NCI-H1105 (cell line): ENCODE data around the gene CAPN15.

Experiments used
- DNase-seq: peaks from one replicate; lab custom pipeline; 2025; lab: John Stamatoyannopoulos, UW

The CAPN15 gene

DNA sequence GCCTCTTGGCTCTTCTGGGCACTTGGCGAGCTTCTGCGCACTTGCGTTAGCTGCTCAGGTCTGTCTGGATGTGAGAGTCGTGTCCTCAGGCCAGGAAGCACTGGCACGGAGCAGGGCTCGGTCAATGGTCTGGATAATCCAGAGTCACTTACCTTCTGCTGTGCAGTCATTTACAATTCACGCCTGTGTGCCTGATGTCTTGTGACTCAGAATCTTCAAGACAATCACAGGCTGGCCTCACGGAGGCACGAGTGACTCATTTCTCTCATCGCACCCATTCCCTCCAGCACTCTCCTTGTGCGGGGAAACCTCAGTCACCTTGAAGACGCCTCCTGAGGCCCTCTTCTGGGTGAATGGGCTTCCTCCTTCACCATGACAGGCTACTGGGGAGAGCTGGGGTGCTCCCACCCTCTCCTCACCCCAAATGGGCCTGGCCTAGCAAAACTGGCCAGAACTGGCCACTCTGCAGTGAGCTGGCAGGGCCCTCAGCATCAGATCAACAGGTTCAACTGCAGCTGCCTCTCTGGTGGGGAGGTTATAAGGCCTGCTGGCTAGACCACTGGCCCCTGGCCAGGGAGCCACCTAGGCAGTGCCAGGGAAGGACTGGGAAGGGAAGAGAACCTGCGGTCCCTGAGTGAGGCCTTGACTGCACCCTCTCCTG lies 1.9 kb upstream of the CAPN15 start:
- DNase-seq, result no peak

DNA sequence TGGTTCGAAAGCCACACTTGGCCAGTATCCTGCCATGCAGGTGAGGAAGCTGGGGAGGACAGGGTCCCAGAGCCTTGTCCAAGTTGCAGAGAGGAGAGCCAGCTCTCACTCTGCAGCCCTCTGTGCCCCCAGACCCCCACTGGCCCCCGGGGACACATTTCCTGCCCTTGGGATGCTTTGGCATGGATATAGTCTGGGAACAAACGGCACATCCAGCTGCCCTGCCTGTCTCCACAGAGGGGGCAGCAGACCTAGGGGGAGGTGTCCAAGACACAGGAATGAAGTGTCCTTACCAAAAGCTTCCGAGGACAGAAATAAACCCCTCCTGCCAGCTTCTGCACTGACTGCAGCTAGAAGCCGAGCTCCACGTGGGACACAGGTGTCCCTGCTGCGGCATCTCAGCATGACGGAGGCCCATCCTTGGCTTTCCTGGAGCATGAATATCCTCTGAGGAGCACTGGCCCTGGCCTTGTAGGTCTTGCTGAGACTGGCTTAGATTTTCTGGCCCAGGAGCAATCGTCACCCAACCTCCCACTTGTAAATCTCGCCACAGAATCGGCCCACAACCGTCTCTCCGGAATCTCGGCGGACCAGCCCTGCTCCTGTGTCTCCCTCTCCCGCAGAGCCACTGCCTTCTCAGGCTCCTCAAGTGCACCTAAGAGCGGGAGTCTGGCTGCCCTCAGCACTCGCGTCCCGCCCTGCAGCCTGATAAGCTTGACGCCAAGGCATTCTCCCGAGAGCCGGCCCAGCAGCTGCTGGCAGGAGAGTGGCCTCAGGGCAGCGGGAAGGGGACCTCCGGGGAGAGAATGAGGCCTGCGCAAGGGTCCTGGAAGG lies 1.1 kb upstream of the CAPN15 start:
- no peak for DNase-seq

DNA sequence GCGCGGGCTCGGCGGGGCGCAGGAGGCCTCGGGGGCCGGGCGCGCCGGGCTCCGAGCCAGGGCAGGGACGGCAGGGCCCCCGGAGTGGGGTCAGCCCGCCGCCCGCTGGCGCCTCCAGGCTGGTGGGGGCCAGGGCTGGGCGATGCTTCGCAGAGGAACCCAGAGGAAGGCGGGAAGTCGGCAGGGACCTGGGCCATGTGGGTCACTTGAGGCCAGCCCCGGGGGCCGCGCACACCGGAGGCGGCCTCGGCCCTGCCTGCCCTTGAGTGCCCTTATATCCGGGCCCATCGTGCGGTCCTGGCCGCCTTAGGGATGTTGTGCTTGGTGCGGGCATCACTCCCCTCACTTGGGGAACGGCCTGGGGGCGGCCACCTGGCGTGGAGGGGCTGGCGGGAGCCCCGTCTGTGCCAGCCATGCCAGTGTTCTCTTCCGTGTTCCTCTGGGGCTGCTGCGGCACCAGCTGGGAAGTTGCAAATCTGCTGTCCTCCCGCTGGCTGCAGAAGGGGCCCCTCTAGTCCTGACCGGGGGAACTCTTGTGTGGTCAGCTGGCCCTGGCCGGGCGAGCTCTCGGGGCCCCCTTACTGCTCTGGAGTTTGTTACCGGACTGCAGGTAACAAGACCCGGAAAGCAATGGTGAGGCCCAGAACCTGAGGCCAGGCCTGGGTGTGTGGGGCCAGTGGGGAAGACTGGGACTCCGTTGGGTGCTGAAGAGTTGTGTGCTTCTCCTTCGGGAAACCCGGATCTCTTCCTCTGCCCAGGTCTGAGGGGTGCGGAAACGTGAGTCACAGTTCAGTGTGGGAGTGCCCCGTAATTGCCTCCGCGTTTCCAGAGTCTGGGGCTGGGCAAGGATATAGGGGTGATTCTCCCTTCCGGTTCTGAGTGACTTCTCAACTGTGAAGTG lies 849 bp downstream of the CAPN15 start:
- DNase-seq, result no peak

DNA sequence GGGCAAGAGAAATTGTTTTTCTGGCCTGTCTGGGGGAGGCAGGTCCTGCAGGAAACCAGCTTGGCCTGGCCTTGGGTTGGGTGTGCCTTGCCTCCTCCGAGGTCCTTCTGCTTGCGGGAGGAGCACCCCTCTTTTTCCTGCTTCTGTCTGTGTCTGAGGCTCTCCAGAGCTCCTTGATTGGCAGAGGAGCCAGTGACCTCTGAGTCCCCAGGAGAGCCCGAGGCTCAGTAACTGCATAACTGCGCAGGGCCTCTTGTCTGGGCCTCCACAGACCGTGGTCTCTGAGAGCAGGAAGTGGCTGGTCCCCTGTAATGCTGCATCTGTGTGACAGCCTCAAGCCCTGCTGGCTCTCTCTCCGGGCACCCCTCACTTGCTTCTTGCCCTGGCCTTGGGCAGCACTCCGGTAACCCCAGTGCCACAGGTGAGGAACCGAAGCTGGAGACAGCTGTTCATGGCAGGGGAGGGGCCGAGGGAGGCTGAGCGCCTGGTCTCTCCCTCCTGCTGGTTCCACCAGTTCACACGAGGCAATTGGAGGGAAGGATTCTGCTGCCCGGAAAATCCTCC lies 1.6 kb downstream of the CAPN15 start:
- no peak for DNase-seq

DNA sequence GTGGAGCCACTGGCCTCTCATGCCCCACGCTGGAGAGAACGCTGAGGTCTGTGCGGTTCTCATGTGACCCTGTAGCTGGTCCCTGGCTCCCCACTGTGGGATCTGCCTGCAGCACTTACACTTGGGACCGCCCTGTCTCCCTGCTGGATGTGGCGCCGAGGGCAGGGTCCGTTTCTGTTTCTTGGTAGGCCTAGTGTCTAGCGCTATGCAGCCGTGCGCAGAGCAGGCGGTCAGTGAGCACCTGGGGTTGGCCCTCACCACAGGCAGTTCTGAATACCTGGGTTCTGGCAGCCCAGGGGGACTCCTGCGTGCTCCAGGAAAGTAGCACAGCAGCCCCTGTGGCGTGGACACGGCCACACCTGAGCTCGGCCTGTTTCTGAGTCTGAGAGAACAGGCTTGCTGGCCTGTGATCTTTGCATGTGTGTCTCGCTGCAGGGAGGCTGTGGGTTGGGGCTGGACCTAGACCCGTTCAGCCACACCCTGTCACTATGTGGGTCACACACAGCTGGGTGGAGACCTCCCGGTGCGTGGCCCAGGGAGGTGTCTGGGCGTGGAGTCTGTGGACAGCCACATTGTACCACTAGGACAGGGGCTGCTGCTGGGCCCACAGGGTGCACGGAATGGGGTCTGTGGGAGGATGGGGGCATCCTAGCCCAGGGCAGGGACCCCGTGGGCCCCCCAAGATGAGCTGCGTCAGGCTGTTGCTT lies 2.8 kb downstream of the CAPN15 start:
- DNase-seq, result no peak

DNA sequence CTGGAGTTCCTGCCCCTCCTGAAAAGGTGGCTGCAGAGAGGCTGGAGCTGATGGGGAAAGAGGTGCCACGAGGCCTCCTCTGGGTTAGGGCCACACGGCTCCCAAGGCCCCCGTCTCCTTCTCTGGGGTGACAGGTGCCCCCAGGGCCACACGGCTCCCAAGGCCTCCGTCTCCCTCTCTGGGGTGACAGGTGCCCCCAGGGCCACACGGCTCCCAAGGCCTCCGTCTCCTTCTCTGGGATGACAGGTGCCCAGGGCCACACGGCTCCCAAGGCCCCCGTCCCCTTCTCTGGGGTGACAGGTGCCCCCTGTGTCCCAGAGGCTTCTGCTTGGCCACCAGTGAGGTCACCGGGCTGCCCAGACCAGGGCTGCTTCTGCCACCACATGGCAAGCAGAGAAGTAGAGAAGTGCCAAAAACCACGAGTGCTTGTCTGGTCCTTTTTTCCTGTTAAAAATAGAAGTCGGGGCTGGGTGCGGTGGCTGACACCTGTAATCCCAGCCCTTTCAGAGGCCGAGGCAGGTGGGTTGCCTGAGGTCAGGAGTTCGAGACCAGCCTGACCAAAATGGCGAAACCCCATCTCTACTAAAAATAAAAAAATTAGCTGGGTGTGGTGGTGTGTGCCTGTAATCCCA lies 4.1 kb downstream of the CAPN15 start:
- DNase-seq, result no peak

DNA sequence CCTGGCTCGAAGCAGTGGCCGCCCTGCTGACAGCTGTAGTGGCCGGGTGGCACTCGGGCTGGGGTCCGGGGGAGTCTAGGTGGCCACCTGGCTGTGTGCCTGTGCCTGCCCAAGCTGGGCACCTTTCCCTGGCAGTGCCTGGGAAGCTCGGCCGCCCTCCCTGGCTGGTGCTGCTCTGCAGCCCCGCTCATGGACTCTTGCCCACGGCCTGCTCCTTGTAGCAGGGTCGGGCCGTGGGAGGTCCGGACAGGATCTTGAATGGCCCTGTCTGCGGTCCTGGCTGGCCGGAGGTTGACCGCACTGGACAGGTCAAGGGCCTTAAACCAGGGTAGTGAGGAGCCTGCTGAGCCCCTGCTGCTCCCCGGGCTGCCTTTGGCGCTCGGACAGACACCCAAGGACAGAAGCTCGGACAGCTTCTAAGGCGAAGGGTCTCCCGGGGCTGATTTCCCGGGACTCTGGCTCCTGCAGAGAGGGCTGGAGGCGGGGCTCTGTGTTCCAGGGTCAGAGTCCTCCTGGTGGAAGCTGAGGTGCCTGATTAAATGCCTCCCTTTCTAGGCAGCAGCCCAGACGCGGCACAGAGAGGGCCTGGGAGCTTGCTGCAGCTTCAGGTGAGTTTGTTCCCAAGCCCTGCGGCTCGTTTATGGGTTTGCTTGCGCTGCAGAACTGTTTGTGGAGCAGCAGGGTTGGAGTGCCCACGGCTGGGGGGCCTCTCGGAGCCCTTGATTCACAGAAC lies 6.0 kb downstream of the CAPN15 start:
- DNase-seq, result no peak

DNA sequence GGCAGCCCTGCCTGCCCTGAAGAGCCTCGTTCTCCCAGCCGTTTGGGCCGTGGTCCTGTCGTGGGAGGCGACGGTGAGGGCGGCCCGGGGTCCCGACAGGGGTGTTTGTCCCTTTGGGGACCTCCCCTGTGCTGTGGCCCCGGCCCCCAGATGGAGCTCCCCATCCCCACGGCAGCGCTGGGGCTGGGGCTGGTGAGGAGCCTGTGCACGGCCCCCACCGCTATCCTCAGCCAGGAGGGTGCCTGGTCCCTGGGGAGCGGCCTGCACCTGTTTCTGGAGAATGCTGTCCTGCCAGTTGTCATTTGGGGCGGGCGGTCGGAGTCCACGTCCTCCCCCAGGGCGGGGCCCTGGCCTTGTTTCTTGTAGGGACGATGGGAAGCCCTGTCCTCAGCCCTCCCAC lies 6.6 kb downstream of the CAPN15 start:
- no peak for DNase-seq

DNA sequence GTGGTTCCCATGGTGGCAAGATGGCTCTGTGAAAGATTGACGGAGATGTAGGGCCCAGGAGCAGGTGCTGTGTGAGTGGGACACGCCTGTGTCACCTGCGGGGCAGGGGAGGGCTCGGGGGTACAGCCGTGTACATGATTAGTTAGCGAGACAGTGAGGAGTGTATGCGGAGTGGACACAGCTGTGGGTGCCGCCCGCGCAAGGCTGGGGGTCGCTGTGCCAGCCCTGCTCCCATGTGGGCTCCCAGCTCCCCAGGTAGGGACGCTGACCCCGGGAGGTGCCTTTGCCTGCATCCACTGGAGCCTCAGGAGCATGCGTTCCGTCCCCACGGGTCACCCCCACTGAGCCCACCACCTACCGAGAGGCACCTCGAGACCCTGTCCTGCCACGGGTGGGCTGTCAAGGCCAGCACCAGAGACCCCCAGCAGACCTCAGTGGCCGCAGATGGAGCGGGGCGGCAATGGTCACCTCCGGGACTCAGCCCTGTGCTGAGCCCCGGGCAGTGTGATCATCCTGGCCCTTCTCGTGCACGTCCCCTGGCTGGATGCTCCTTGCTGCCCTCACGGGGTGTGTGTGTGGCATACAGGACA lies 7.4 kb downstream of the CAPN15 start:
- no peak for DNase-seq

DNA sequence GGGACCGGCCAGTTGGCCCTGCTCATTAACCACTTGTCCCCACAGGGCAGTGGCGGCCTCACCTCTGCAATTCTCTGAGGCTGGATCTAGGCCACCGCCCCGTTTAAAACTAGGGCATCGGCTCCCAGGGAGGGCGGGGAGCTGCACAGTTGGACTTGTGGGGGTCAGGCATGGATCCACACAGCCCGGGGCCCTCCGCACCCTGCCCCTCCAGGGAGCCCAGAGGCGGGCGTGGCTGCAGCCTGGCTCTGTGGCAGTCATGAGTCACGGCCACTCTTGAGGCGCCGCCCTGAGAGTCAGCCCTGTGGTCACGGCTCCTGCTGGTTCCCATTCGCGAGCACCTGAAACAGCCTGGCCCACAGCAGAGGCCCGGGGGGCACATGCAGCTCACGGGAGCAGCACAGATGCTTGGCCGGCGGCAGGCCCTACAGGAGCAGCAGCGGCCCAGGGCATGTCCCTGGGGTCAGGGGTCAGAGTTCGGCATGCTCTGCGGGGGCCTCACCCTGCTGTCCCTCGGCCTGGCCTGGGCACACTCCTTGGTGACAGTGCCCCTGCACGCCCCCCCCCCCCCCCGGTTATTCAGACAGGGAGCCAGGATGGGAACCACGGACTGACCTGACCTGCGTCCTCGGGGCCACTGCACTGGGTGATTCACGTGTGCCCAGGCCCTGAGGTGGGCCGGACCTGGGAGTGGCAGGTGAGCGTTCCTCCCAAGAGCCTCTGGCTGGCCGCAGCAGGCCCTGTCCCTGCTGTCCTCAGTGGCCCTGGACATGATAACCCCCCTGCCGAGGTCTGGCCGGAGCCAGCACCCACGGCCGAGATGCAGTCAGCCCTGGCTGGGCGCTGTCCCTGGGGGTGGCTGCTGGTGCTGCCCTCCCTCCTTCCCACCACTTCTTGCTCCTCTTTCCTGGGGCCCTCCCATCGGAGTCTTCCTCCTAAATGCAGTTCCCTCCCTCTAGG lies 8.2 kb downstream of the CAPN15 start:
- no peak for DNase-seq

DNA sequence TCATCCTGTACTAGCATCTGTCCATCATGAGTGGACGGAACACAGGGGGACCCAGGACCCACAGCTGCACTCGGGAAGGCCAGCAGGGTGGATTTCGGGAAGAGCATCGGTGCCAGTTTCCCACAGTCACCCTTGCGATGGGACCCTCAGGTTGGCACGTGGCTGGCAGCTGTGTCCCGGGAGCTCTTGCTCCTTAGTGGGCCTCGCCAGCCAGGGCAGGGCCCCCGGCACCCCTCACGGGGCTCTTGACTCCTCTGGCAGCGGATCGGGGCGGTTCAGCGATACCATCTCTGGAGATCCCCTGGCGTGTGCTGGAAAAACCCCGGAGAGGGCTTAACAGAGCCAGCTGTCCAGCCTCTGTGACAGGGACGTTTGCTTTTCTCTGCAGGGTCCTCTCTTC lies 9.2 kb downstream of the CAPN15 start:
- DNase-seq, result no peak

DNA sequence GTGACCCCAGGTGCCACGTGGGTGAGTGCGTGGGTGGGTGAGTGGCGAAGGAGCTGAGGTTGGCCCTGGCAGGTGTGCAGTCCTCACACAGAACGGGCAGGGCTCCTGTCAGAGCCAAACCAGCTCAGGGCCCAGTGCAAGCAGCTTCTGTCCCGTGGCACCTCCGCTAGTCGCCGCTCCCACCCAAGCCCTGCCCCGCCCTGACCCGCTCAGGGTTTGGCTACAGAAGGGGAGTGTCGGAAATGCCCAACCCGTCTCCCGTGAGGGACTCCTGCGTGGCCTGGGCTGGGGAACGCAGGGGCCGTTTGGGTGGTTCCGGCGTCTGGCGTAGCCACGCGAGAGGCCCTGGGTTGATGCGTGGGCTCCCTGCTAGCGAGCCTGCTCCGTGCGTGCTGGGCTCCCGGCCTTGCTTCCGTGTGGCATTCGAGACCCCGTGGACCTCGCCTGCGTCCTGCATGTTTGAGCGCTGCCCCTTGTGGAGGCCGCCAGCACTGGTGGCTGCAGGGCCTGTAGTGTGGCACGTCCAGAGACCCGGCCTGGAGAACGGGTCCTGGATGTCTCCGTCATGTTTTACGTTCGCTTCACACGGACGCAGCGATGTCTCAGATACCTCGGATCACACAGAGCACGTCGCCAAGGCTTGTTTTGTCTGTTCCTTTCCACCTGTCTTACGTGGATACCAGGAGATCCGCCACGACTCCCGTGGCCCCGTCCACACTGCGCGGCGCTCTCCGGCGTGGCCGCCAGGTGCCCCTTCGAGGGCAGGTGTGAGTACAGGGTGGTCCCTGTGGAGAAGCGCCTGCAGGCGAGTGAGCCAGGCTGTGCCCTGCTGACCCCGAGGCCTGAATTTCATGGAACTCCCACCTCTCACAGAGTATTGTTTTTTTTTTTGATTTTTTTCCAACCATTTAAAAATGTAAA lies 10.2 kb downstream of the CAPN15 start:
- no peak for DNase-seq

DNA sequence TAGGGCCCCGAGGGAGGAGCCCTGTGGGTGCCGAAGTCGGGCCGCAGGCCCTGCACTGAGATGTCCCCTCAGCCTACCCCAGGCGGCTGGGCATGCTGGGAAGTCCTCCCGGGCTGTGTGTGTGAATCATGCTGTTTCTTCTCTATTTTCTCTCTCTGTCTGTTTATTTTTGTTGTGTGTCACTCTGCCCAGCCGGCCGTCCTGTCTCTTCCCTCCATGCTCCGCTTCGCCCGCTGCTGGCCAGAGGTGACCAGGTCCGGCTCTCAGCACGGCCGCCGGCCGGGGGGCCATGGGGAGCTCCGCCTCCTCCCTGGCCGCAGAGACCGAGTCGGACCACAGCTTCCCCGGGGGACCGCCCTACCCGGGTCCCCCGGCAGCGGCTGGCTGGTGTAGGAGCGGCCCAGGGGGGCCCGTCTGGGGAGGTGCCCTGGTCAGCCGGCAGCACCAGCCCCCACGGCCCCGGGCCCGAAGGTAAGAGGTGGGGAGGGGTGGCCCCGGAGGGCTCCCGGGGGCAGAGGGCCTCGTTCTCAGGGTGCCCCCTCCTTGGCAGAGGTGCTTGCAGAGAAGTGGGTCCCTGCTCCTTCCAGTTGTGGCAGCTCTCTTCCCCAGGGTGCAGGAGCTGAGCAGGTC lies 12.5 kb downstream of the CAPN15 start:
- DNase-seq, result no peak

DNA sequence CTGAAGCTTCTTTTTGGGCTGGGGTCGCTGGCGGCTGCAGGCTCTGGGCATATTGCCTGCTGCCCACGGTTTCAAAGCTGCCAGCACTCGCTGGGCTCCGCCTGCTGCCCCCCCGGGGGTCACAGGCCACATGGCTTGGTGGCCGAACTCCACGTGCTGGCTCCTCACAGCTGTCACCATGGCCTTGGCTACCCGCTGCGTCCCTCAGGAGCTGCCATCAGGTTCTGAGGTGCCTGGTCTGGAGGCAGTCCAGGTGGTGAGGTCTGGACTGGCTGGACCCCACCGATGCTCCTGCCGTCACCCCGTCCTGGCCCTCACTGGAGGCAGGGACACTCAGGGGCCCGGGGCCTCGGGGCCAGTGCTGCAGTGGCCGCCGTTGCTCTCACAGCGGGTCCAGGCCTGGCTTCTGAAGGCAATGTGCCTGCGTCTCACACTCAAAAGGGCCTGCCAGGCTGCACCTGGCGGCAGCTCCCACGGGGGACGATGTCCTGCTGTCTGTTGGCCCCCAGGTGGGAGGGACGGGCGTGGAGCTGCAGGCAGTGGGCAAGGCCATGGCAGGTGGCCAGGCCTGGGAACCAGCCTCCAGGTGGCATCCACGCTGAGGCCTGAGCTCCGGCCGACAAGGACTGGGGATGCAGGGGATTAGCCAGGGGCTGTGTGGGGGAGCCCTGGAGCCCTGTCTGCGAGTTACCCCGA lies 13.3 kb downstream of the CAPN15 start:
- DNase-seq, result no peak

DNA sequence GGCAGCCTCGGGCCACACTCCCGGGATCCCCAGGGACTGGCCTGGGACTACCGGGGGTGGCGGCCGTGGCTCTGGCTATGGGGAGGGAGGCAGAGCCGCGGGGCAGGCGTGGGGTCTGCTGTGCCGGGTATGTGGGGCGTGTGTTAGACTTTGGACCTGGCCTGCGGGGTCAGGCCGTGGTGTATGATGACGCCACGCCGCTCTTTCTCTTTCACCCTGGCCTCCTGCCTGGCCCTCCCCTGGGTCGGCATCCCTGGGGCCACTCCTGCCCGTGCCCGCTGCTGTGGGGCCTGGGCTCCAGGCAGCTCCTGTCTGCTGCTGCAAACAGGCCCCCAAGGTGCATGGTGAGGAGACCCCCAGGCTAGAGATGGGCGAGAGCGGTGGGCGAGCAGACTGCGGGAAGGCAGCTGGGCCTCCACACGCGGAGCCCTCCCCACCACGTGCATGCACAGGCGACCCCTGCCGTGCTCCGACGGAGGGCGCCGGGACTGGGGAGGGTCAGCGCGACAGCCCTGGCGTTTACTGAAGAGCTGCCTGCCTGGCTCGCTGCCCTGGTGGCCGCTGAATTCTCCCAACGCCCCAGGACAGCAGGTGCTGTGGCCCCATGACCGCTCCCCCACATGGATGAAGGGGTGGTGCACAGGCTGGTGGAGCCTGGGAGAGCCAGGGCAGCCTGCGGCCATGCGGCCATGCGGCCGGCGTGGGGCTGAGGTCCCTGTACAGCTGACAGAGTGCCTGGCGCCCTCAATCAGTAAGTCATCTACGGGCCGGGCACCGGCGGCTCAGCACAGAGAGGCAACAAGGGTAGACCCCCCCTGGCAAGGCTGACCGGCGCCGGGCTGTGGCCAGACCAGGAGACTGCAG lies 16.0 kb downstream of the CAPN15 start:
- DNase-seq, result no peak

DNA sequence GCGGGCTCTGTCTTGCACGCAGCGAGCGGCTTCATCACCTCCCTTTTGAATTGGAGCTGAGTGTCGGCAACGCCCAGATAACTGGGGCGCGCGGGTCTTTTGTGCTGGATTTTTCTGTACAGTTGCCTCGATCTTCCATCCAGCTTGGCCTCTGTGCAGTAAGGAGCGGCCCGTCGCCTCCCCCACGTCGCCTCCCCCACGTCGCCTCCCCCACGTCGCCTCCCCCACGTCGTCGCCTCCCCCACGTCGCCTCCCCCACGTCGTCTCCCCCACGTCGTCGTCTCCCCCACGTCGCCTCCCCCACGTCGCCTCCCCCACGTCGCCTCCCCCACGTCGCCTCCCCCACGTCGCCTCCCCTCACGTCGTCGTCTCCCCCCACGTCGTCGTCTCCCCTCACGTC lies 17.0 kb downstream of the CAPN15 start:
- no peak for DNase-seq
